GM19023 (cell line): ENCODE results near the gene CTBP1.
"Not testable (repeated sequence)": the region's sequence is repeated elsewhere in the genome, so short reads cannot be mapped to it uniquely, and the experiment has no call there.

Experiments
- ATAC-seq: cut with Tn5 transposase; IDR thresholded peaks from one replicate; pipeline ENCODE4 v1.9.1; 2021; ENCODE audit warnings: mild to moderate bottlenecking, moderate library complexity; ENCODE audit not compliant: unreplicated experiment

CTBP1 gene

DNA sequence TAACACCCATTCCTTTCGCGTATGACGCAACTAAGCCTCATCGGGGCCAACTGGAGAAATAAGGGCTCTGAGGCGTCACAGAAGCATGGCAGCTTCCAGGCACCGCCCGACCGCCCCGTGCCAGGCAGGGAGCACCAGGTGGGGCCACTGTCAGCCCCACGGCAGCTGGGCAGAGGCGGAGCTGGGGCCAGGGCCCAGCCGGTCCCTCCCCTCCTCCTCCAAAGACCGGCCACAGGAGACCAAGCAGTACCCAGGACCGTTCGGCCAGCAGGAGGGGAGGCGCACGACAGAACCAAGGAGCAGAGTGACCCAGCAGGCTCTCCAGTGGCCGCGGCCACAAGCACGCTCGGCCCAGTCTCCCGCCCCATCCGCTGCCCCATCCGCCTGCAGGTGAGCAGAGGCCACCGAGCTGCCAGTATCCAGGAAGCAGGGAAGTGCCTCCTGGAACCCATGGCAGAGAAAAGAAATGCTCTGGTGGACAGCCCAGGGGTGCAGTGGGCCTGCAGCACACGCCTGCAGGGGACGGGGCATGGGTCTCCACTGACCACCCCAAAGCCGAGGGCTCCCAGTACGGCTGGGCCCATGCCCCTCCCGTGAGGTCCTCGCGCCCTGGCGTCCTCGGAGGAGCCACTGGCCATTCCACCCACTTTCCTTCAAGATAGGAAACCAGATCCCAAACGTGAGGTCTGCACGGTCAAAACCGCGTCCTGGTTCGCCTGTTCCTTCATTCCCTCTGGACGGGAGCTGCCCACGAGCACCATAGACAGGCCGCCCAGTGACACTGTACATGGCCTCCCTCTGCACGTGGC lies 9.6 kb downstream of the CTBP1 start:
- no peak for ATAC-seq

DNA sequence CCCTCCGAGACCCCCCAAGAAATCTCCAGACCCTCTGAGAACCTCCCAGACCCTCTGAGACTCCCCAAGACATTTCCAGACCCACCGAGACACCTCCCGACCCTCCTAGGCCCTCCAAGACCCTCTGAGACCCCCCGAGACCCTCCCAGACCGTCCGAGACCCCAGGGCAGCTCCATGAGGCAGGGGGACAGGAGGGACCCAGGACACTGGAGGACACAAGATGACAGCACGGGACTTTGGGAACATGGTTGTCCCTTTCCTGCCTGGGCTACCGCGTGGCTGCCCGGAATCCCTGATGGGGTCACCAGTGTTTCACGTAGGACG lies 10.3 kb downstream of the CTBP1 start:
- no peak for ATAC-seq

DNA sequence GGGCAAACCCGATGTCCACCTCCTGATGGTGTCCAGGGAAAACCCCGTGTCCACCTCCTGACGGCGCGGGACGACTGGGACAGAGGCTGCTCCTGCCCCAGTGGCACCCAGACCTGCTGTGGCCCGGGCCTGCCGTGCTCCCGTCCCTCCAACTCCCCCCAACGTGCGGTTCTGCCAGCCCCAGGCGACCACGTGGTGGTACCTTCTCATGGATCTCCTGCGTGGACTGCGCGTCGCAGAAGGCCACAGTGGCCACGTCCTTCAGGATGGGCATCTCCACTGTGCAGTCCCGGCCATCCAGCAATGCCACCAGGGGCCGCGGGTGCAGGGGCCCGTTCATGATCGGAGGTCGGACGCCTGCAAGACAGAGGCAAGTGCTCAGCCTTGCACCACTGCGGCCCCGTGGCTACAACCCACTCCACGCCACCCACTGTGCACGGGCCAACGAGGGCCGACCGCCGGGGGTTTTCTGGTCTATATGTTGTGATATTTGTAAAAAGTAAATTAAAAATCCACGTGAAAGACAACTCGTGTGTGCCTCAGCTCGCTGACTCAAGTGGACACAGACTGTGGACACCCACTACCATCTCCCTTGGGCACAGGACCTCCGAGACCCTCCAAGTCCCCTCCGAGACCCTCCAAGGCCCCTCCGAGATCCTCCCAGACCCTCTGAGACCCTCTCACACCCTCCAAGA lies 10.8 kb downstream of the CTBP1 start:
- ATAC-seq, result no peak

DNA sequence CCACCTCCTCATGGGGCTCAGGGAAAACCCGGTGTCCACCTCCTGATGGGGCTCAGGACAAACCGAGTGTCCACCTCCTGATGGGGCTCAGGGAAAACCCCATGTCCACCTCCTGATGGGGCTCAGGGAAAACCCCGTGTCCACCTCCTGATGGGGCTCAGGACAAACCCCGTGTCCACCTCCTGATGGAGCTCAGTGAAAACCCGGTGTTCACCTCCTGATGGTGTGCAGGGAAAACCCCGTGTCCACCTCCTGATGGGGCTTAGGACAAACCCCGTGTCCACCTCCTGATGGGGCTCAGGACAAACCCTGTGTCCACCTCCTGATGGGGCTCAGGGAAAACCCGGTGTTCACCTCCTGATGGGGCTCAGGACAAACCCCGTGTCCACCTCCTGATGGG lies 11.7 kb downstream of the CTBP1 start:
- not testable (repeated sequence) for ATAC-seq

DNA sequence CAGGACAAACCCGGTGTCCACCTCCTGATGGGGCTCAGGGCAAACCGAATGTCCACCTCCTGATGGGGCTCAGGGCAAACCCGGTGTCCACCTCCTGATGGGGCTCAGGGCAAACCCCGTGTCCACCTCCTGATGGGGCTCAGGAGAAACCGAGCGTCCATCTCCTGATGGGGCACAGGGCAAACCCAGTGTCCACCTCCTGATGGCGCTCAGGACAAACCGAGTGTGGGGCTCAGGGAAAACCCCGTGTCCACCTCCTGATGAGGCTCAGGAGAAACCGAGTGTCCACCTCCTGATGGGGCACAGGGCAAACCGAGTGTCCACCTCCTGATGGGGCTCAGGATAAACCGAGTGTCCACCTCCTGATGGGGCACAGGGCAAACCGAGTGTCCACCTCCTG lies 12.1 kb downstream of the CTBP1 start:
- not testable (repeated sequence) for ATAC-seq

DNA sequence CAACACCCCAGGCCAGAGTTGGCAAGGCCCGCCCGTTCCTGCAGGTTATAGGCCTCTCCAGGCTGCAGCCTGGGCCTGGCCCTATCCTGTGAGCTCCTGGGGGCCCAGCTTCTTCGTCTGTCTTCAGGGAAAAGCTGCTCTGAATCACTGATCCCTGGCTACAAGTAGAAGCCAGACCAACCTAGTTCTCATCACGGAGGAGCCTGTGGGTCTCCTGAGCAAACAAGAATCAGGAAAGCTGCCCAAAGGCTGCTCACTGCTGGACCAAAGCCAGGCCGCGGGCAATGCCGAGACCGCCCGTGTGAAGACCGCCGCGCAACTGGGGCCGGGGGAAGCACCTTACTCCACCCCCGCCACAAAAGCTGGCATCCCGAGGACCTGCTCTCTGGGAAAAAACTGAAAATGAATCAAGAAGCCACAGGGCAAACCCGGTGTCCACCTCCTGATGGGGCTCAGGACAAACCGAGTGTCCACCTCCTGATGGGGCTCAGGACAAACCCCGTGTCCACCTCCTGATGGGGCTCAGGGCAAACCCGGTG lies 12.8 kb downstream of the CTBP1 start:
- no peak for ATAC-seq

DNA sequence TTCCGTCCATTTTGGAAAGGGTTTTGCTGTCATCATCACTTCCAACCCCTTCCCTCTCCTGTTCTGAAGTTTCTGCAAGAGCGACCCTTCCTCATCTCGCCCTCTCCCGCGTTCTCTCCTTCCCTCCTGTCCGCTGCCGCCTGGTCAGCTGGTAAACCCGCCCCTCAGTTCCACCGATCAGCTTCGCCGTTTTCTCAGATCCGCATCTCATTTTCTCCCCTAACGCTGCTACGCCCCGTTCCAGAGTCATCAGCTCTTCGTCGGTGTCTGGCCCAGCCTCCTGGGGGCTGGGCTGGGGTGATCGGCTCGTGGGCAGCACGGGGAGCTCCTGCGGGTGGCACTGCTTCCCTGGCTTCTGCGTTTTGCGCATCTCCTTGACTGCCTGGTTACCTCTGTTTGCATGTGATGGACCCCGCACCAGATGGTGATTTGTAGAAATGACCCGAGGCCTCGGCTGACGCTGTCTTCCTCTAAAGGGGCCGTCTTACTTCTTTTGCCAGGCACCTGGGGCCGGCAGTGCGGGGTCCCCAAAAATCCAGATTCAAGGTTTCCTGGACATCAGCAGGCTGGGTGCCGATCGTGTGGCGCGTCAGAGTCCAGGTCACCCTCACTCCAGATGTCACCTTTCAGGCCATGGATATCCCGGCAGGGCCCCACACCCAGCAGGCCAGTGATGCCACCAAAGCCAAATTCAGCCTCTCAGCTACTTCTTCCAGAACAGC lies 13.4 kb downstream of the CTBP1 start:
- no peak for ATAC-seq

DNA sequence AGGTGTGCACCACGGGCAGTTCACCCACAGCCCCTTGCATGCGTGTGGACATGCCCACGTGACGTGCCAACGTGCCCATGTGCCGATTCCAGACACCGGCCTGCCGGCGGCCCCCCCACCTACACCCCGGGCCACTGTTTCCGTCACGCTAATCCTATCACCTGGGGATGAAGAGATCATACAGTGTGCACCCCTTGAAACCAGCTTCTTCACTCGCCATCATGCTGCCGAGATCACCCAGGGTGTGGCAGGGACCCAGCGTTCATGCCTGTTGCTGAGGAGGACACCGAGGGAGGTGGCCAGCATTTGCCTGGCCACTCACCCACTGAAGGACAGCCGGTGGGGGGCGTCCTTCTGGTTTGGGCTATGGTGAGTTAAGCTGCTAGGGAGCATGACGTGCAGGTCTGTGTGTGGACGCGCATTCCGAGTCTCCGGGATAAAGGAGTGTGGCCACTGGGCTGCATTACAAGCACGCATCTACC lies 14.1 kb downstream of the CTBP1 start:
- no peak for ATAC-seq

DNA sequence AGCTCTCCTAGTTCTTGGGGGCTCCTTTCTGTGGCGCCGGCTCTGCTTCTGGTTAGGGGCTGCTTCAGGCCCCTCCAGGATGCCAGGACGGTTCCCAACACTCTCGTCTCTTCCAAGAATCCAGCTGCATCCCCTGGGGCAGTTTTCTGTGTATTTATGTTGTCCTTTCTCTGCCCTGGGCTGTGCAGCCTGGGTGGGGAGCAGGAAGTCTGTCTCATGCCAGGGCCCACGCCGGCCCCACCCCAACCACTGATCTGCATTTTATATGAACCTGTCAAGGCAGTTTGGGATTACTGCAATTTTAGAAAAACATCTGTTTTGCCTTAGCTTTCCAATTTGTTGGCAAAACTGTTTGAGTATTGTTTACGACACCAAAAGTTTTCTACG lies 14.6 kb downstream of the CTBP1 start:
- ATAC-seq, result no peak

DNA sequence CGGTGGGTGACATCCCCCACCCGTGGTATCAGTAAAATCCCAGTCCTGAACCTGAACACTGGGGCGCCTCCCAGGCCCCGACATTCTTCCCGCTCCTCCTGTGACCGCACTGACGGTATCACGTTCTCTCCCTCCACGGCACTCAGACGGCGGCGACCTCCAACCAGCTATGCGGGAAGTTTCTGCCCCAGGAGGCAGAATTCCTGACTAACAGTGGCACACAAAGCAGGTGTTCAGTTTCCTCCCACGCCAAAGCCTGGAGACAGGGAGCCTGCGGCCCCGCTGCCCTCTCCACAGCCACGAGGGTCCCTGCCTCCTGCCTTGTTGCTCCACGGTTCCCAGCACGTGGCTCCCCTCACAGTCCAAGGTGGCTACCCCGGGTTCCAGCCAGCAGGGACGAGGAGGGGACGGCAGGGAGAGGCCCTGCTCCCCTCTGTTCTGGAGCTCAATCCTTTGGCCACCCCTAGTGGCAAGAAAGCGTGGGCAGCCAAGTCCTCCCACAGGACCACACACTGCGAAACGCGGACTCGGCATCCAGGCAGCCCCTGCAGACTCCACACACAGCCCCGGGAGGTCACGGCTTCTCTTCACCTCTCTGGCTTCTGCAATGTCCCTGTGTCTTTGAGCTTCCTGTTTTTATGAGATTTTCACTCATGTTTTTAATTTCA lies 15.2 kb downstream of the CTBP1 start:
- ATAC-seq, result no peak

DNA sequence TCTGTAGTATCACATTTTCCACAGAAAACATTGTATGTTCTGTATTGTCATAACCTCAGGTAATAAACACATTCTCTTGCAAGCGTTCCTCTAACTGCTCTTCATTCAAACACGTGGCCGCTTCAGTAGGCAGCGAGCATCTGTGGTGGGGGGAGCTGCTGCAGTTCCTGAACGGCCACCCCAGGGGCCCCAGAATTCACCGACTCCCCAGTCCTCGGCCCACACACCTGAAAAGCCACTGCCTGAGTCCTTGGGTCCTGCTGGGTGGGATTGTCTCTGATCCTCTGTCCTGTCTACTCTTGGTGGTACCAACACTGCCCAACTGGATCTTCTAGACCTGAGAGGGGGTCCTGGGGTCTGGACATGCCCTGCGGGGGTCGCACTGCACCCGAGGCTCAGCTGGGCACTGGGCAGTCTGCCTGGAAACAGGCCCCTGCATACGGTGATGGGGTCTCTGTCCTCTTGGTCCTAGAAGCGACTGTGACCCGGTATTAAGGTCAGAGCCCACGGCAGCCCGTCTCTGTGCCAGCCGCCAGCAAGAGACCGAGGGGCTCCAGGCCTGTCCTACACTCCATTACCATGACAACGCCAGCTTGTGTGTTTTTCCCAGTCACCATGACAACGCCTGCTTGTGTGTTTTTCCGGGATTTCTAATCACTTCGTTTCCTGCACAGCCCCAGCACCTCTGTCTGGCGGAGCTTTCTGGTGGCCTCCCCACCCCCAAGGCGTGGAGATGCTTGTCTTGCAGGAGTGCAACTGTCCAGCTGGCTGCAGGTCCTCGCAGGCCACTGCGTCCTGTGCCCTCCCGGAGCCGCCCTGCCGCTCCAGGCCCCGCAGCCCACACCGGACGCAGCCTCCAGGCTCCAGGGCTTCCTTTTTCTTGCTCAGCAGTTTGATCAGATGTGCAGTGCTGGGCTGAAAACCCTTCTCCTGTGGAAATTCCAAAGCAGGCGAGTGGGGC lies 16.0 kb downstream of the CTBP1 start:
- ATAC-seq, result no peak

DNA sequence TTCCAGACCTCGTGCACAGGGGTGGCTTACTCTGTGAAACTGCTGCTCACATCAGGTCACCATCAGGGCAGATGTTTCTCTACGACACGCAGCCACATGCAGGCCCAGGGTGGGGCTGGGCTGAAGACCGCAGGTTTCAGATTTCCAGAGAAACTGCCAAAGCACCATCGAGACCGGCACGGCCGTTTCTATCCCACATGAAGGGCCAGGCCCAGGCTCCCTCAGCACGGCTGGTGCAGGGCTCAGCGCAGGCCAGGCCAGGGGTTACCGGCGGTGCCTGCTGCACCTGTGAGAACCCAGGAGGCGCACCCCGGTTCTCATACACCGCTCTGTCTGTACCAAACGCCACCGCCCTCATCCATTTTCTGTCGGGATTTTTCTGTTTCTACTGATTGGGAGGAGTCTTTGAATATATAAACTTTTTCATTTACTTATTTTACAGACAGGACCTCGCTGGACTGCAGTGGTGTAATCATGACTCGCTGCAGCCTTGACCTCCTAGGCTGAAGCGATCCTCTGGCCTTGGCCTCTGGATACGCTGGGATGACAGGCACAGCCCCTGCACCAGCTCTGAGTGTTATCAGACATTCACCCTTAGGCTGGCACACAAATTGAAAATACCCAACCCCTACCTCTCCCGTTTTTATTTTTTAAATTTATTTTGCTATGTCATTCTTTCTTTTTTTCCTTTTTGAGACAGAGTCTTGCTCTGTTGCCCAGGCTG lies 17.1 kb downstream of the CTBP1 start:
- ATAC-seq, result no peak

DNA sequence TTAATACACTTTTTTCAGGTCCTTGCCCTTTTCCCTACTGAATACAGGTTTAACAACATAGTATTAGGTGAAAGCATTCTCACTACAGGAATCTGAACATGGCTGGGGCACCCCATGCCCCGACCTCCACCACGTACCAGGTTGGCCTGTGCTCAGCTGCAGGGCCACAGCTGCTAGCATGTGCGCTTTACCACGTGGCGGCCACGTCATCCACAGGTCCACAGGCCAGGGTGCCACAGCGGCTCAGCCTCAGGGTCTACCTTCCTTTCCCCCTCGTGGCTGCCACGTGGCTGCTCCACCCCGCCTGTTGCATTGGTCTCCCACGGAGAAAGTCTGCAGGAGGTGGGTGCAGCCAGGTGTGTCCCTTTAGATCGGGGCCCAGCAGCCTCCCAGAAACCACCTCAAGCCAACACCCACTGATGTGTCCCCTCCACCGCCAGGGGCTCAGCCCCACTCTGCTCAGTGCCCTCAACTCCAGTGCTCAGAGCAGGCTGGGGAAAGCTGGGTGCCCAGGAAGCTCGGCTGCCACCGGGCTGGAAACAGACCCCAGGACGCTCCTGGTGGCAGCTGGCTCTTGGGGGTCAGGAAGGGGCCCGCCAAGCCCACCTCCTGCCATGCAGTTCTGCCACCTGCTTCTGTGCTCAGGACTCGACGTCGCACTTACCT lies 17.8 kb downstream of the CTBP1 start:
- ATAC-seq, result no peak

DNA sequence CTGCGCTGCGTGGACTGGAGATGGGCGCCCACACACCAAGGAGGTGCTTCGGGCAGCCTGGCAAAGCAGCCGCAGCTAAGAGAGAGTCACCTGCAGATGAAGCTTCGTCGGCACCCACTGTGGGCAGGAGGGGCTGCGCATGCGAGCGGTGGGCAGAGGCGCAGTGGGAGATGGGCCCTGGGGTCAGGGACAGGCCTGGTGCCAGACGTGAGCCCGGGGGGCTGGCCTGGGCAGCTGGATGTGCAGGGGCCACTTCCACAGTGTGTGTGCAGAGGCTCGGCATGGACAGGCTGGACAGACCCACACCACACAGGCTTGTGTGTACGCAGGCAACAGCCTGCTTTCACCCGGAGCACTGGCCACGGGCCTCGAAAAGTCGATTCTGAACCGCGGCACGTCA lies 18.6 kb downstream of the CTBP1 start:
- no peak for ATAC-seq

DNA sequence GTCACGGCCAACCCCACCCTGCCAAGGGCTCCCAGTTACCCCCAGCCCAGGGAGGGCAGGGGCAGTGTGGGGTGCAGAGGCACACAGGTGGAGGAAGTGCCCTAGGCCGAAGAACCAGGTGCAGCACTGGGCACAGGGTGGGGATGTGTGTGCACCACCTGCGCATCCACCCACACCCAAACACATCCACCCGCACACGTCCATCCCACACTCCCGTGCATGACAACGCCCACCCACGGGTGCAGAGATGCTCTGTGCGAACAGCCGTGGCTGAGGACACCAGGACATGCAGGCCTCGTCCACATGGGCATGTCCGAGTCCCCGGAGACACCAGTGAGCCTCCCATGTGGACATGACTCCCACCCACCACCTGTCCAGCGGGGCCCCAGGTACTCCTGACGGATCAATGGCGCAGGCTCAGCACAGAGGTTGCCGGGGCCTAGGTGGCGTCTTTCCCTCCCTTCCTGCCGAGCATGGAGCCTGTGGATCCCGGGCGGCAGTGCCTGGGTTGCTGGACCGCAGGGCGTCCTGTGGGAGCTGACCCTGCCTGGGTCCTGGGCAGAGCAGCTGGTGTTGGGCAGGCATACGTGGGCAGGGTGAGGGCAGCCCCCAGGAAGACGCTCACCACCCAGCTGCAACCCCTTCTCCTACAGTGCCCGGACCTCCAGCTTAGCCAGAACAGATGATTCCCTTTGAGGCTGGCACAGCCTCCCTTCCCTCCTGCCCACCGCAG lies 19.6 kb downstream of the CTBP1 start:
- ATAC-seq, result no peak

DNA sequence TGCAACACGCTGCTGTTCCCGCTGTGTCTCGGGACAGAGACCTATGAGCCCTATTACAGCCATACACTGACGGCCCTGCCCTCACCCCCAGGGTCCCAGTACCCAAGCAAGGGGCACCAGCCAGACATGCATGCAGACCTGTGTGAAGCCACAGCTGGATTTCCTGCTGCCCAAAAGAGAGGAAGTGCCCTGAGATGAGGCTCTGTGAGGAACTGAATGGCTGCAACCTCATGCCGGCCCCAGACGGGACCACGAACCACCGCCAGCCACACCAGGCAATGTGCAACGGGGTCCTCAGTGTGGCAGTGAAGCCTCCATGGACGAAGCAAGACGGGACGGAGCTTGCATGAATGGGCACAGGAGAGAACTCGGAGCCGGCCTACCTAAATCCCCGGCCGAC lies 21.1 kb downstream of the CTBP1 start:
- no peak for ATAC-seq

DNA sequence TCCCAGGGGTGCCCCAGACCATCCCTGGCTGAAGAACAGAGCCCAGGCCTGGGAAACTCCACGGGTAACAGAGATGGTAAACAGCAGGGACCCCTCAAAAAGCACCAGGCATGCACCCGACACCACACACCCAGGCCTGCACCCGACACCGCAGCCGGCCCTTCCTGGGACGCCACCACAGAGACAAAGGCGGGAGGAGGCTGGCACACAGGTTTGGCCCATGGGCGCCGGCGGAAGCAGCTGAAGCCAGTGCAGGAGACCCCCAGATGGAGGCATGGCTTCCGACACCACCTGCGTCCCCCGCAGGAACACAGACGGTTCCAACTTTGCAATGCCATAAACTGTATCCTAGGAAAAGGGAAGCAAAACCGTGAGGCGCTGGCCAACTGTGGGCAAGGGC lies 22.3 kb downstream of the CTBP1 start:
- ATAC-seq, result no peak

DNA sequence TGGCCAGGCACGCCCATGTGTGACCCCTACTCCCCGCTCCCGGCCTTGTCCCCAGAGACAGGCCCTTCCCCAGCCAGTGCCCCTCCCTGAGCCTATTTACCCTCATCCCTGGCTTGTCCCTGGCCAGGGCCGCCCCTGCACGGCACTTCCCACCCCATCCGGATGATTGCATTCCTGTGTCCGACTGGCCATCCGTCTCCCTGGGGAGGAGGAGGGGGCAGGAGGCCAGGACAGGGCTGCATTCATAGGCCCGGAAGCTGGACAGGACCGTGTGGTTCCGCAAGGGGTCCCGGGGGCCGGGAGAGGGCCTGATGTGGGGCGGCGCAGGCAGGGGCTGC lies 22.8 kb downstream of the CTBP1 start:
- ATAC-seq, result no peak
